Measurements from ENCODE around the gene ZNF496. TPM values are rescaled to one million over a fixed set of nuclear protein-coding genes. Genes with fewer than 3 reads are reported as not detected.

Gene ZNF496
- total RNA-seq, 3 donors from 2014 or later (not counting 1 experiment from before 2014, with no cell fraction given) = 25.6 to 33.0 (median 27.9) TPM

GRCh38 chr1:247370786-247371732 lies 39.4 kb upstream of the ZNF496 start:
- H3K9me3 ChIP-seq (ENCODE audit: control insufficient read depth, insufficient read depth, low read length) = peaks cover 3% of the 10 kb centered on the region
- Mint-ChIP-seq H3K27me3 (ENCODE audit: low read depth in 2 of 2) (peaks cover 0 to 3% of the 10 kb centered on the region in 2 donors), H3K4me1 (peaks cover 4 to 7% of the 10 kb centered on the region in 2 donors), H3K27ac (no peak overlapping the region), H3K4me3 (no peak overlapping the region), H3K9me3 (no peaks in the 10 kb centered on the region), H3K36me3 (no peaks in the 10 kb centered on the region)
- peaks cover 4% of the 10 kb centered on the region for H3K4me1 ChIP-seq (ENCODE audit: control insufficient read depth, insufficient read depth, low read length)
- ATAC-seq = no peak
- no peak for DNase-seq
- 86% methylated on average over 14 of the region's 16 CpGs for WGBS (ENCODE audit: insufficient coverage)
- H3K27ac ChIP-seq (ENCODE audit: low read length) = no peak overlapping the region
- H3K4me3 ChIP-seq (ENCODE audit: low read length) = no peak overlapping the region
- no peaks in the 10 kb centered on the region for H3K27me3 ChIP-seq (ENCODE audit: control insufficient read depth, insufficient read depth, low read length)
- TF ChIP-seq CTCF (IDR thresholded peaks at IDR 0.05) = no peak
- no peaks in the 10 kb centered on the region for H3K36me3 ChIP-seq (ENCODE audit: control insufficient read depth, insufficient read depth, low read length)
- intact Hi-C loops (cut with micrococcal nuclease) = loop anchor here (5.0 kb wide), 1 partner anchor 206 kb away; no protein-coding TSS in a partner anchor

DNA sequence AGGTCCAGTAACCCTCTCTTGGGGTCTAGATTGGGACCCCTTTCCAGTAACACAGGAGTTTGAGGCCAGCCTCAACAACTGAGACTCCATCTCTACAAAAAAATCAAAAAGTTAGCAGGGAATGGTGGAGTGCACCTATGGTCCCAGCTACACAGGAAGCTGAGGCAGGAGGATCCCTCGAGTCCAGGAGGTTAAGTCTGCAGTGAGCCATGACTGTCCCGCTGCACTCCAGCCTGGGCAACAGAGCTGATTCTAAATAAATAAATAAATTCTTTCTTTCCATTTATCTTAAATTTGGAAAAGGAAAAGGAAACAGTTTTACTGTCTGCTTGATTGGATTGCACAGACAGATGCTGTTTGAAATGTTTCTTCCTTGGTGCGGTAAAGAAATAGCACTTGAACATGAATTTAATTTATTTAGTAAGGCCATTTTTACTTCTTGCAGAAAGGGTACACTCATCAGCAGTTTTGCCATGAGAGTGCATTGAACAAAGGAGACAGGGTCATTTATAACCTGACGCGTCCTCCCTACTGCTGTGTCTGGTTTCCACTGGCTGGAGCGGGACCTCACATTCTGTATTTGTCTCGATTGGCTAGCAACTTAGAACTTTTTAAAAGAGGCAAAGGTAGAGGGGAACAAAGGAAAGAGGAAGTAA lies 37.0 kb upstream of the ZNF496 start:
- ATAC-seq (no peak), DNase-seq (no peak)
- Mint-ChIP-seq H3K27me3 (ENCODE audit: low read depth in 2 of 2) (no peaks in the 10 kb centered on the region), H3K27ac (no peak overlapping the region), H3K4me3 (no peak overlapping the region), H3K4me1 (peaks cover 0 to 7% of the 10 kb centered on the region in 2 donors), H3K9me3 (no peaks in the 10 kb centered on the region), H3K36me3 (no peaks in the 10 kb centered on the region)
- H3K4me3 ChIP-seq (ENCODE audit: low read length) = no peak overlapping the region
- intact Hi-C loops (cut with micrococcal nuclease) = no loop called here
- peaks cover 3% of the 10 kb centered on the region for H3K9me3 ChIP-seq (ENCODE audit: control insufficient read depth, insufficient read depth, low read length)
- no peaks in the 10 kb centered on the region for H3K36me3 ChIP-seq (ENCODE audit: control insufficient read depth, insufficient read depth, low read length)
- no peak for TF ChIP-seq CTCF (IDR thresholded peaks at IDR 0.05)
- no peak overlapping the region for H3K27ac ChIP-seq (ENCODE audit: low read length)
- peaks cover 4% of the 10 kb centered on the region for H3K4me1 ChIP-seq (ENCODE audit: control insufficient read depth, insufficient read depth, low read length)
- 81% methylated on average over 6 of the region's 7 CpGs for WGBS (ENCODE audit: insufficient coverage)
- no peaks in the 10 kb centered on the region for H3K27me3 ChIP-seq (ENCODE audit: control insufficient read depth, insufficient read depth, low read length)

DNA sequence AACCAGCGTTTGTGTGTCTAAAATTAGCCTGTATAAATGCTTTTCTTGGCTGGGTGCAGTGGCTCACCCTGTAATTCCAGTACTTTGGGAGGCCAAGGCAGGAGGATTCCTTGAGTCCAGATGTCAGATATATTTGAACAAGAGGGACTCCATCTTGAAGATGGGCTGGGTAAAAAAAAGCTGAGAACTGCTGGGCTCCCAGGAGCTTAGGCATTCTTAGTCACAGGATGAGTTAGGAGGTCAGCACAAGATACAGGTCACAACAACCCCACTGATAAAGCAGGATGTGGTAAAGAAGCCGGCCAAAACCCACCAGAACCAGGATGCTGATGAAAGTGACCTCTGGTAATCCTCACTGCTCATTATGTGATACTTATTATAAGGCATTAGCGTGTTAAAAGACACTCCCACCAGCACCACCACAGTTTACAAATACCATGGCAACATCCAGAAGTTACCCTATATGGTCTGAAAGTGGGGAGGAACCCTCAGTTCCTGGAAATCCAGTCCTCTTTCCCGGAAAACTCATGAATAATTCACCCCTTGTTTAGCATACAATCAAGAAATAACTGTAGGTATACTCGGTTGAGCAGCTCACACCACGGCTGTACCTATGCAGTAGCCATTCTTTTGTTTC lies 36.2 kb upstream of the ZNF496 start:
- Mint-ChIP-seq H3K4me1 (peaks cover 0 to 7% of the 10 kb centered on the region in 2 donors), H3K27me3 (ENCODE audit: low read depth in 2 of 2) (no peaks in the 10 kb centered on the region), H3K36me3 (no peaks in the 10 kb centered on the region), H3K27ac (no peak overlapping the region), H3K9me3 (no peaks in the 10 kb centered on the region), H3K4me3 (no peak overlapping the region)
- intact Hi-C loops (cut with micrococcal nuclease) = no loop called here
- H3K4me3 ChIP-seq (ENCODE audit: low read length) = no peak overlapping the region
- no peaks in the 10 kb centered on the region for H3K36me3 ChIP-seq (ENCODE audit: control insufficient read depth, insufficient read depth, low read length)
- no peak for TF ChIP-seq CTCF (IDR thresholded peaks at IDR 0.05)
- WGBS (ENCODE audit: insufficient coverage) = 68% methylated on average over 6 of the region's 6 CpGs
- DNase-seq (no peak), ATAC-seq (peak in 1 of 3 donors; percentile 70)
- H3K27ac ChIP-seq (ENCODE audit: low read length) = no peak overlapping the region
- H3K4me1 ChIP-seq (ENCODE audit: control insufficient read depth, insufficient read depth, low read length) = peaks cover 3% of the 10 kb centered on the region
- H3K27me3 ChIP-seq (ENCODE audit: control insufficient read depth, insufficient read depth, low read length) = no peaks in the 10 kb centered on the region
- H3K9me3 ChIP-seq (ENCODE audit: control insufficient read depth, insufficient read depth, low read length) = peaks cover 3% of the 10 kb centered on the region

Measured in natural killer cell (primary cell).